ENCODE data around the gene GRK5. TPM values are rescaled to one million over a fixed set of nuclear protein-coding genes. Genes with fewer than 3 reads are reported as not detected.

Gene GRK5
- total RNA-seq, 1 donor from 2014 or later = 163 TPM

- Mint-ChIP-seq H3K36me3 (ENCODE audit: low read depth, unreplicated experiment) (peaks cover 49% of the 10 kb centered on the region), H3K4me1 (ENCODE audit: unreplicated experiment) (peaks cover 52% of the 10 kb centered on the region), H3K27ac (ENCODE audit: unreplicated experiment) (peak overlapping the region; percentile 36), H3K4me3 (ENCODE audit: unreplicated experiment) (peak overlapping the region; percentile 67), H3K27me3 (ENCODE audit: unreplicated experiment) (peaks cover 22% of the 10 kb centered on the region), H3K9me3 (ENCODE audit: unreplicated experiment) (no peaks in the 10 kb centered on the region)
- no peak for TF ChIP-seq CTCF (IDR thresholded peaks at IDR 0.05; ENCODE audit: unreplicated experiment)
- no peak for DNase-seq (ENCODE audit: low spot score)
Measured at GRCh38 chr10:119413471-119414080, 206.2 kb downstream of the GRK5 start.

GRCh38 chr10:119414081-119414611 is 206.8 kb downstream of the GRK5 start:
- peaks cover 22% of the 10 kb centered on the region for H3K27me3 Mint-ChIP-seq (ENCODE audit: unreplicated experiment)
- TF ChIP-seq CTCF (IDR thresholded peaks at IDR 0.05; ENCODE audit: unreplicated experiment) = no peak
- peaks cover 46% of the 10 kb centered on the region for H3K4me1 Mint-ChIP-seq (ENCODE audit: unreplicated experiment)
- peaks cover 46% of the 10 kb centered on the region for H3K36me3 Mint-ChIP-seq (ENCODE audit: low read depth, unreplicated experiment)
- H3K9me3 Mint-ChIP-seq (ENCODE audit: unreplicated experiment) = no peaks in the 10 kb centered on the region
- no peak for DNase-seq (ENCODE audit: low spot score)
- peak overlapping the region; percentile 65 for H3K4me3 Mint-ChIP-seq (ENCODE audit: unreplicated experiment)
- H3K27ac Mint-ChIP-seq (ENCODE audit: unreplicated experiment) = peak overlapping the region; percentile 61

GRCh38 chr10:119415121-119415520 is 207.8 kb downstream of the GRK5 start:
- no peak for TF ChIP-seq CTCF (IDR thresholded peaks at IDR 0.05; ENCODE audit: unreplicated experiment)
- H3K27me3 Mint-ChIP-seq (ENCODE audit: unreplicated experiment) = peaks cover 19% of the 10 kb centered on the region
- H3K27ac Mint-ChIP-seq (ENCODE audit: unreplicated experiment) = peak overlapping the region; percentile 70
- H3K36me3 Mint-ChIP-seq (ENCODE audit: low read depth, unreplicated experiment) = peaks cover 45% of the 10 kb centered on the region
- H3K4me1 Mint-ChIP-seq (ENCODE audit: unreplicated experiment) = peaks cover 45% of the 10 kb centered on the region
- H3K9me3 Mint-ChIP-seq (ENCODE audit: unreplicated experiment) = no peaks in the 10 kb centered on the region
- H3K4me3 Mint-ChIP-seq (ENCODE audit: unreplicated experiment) = peak overlapping the region; percentile 27
- no peak for DNase-seq (ENCODE audit: low spot score)

- peaks cover 18% of the 10 kb centered on the region for H3K27me3 Mint-ChIP-seq (ENCODE audit: unreplicated experiment)
- no peak for TF ChIP-seq CTCF (IDR thresholded peaks at IDR 0.05; ENCODE audit: unreplicated experiment)
- peak overlapping the region; percentile 72 for H3K27ac Mint-ChIP-seq (ENCODE audit: unreplicated experiment)
- peaks cover 40% of the 10 kb centered on the region for H3K36me3 Mint-ChIP-seq (ENCODE audit: low read depth, unreplicated experiment)
- DNase-seq (ENCODE audit: low spot score) = no peak
- no peaks in the 10 kb centered on the region for H3K9me3 Mint-ChIP-seq (ENCODE audit: unreplicated experiment)
- peak overlapping the region; percentile 72 for H3K4me3 Mint-ChIP-seq (ENCODE audit: unreplicated experiment)
- H3K4me1 Mint-ChIP-seq (ENCODE audit: unreplicated experiment) = peaks cover 46% of the 10 kb centered on the region
Measured at GRCh38 chr10:119415536-119416503, 208.4 kb downstream of the GRK5 start.

Data from endothelial cell (in vitro differentiated cells).